Mesodermal cell (in vitro differentiated cells): ENCODE data around the gene VIT.
"Not testable (repeated sequence)": the region's sequence is repeated elsewhere in the genome, so short reads cannot be mapped to it uniquely, and the experiment has no call there.

Experiments used
- H3K27ac ChIP-seq: 2 replicates; pipeline ENCODE4 v1.7.0; 2013; ENCODE audit warnings: mild to moderate bottlenecking, low read depth, low read length, moderate library complexity; ENCODE audit not compliant: severe bottlenecking
- H3K36me3 ChIP-seq: 2 replicates; pipeline ENCODE4 v1.7.1; 2013; ENCODE audit warnings: mild to moderate bottlenecking, low read length, moderate library complexity; ENCODE audit not compliant: control insufficient read depth, insufficient read depth
- H3K4me1 ChIP-seq: one replicate; pipeline ENCODE4 v1.7.1; 2013; ENCODE audit warnings: mild to moderate bottlenecking, low read length; ENCODE audit not compliant: insufficient read depth, control insufficient read depth, poor library complexity, severe bottlenecking
- H3K4me3 ChIP-seq: 2 replicates; pipeline ENCODE4 v1.7.0; 2013; ENCODE audit warnings: low read length, control low read depth, mild to moderate bottlenecking; ENCODE audit not compliant: insufficient read depth, poor library complexity, severe bottlenecking; ENCODE audit errors: extremely low read depth
- H3K9me3 ChIP-seq: 2 replicates; pipeline ENCODE4 v1.7.1; 2013; ENCODE audit warnings: mild to moderate bottlenecking, low read length, moderate library complexity; ENCODE audit not compliant: control insufficient read depth
- whole genome bisulfite sequencing, 2 experiments: methylation state at CpG; one replicate each; pipeline ENCODE4 v1.1.5; 2013; ENCODE audit warnings: missing lambda C conversion rate in 2 of 2; ENCODE audit not compliant: insufficient coverage in 2 of 2; 5-methylcytosine and 5-hydroxymethylcytosine counted together

The VIT gene

GRCh38 chr2:36823862-36824261 is 127.4 kb downstream of the VIT start:
- Histone ChIP-seq H3K36me3 (no peaks in the 10 kb centered on the region), H3K4me1 (no peaks in the 10 kb centered on the region), H3K9me3 (no peaks in the 10 kb centered on the region), H3K4me3 (no peak overlapping the region), H3K27ac (no peak overlapping the region)
- WGBS, 2 experiments = 84 to 92% methylated on average over 8 to 9 of the region's 10 CpGs

- no peak overlapping the region for H3K4me3 ChIP-seq
- no peaks in the 10 kb centered on the region for H3K4me1 ChIP-seq
- H3K27ac ChIP-seq = no peak overlapping the region
- H3K9me3 ChIP-seq = no peaks in the 10 kb centered on the region
- H3K36me3 ChIP-seq = no peaks in the 10 kb centered on the region
- WGBS, 2 experiments = 54 to 67% methylated on average over 5 of the region's 7 CpGs
These were observed 127.8 kb downstream of the VIT start for GRCh38 chr2:36824273-36824672.

DNA sequence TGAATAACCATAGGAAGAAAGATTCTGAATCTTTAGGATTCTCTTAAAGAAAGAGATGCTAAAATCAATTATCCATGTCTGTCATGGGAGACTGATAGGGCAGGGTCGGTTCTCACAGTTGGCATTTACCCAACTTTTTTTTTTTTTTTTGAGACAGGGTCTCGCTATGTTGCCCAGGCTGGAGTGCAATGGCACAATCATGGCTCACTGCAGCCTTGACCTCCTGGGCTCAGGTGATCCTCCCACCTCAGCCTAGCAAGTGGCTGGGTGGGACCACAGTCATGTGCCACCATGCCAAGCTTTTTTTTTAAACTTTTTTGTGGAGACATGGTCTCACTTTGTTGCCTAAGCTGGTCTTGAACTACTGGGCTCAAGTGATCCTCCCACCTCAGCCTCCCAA is 128.2 kb downstream of the VIT start:
- H3K4me1 ChIP-seq, H3K4me3 ChIP-seq, H3K36me3 ChIP-seq, H3K9me3 ChIP-seq, H3K27ac ChIP-seq: not testable (repeated sequence)
- 92 to 100% methylated on average over 2 of the region's 2 CpGs for WGBS, 2 experiments

- Histone ChIP-seq H3K27ac (no peak overlapping the region), H3K4me1 (no peaks in the 10 kb centered on the region), H3K9me3 (no peaks in the 10 kb centered on the region), H3K36me3 (no peaks in the 10 kb centered on the region), H3K4me3 (no peak overlapping the region)
- 67 to 86% methylated on average over 1 of the region's 1 CpG for WGBS, 2 experiments
These were observed 134.7 kb downstream of the VIT start for GRCh38 chr2:36831185-36831584.

- no peak overlapping the region for H3K4me3 ChIP-seq
- no peak overlapping the region for H3K27ac ChIP-seq
- no peaks in the 10 kb centered on the region for H3K4me1 ChIP-seq
- no peaks in the 10 kb centered on the region for H3K9me3 ChIP-seq
- no peaks in the 10 kb centered on the region for H3K36me3 ChIP-seq
- WGBS, 2 experiments = 83 to 100% methylated on average over 1 of the region's 2 CpGs
These were observed 137.7 kb downstream of the VIT start for GRCh38 chr2:36834203-36834602.

GRCh38 chr2:36834731-36835524 is 138.4 kb downstream of the VIT start:
- no CpG with 5 or more reads among the region's 5 CpGs for WGBS, 2 experiments
- no peak overlapping the region for H3K27ac ChIP-seq
- no peaks in the 10 kb centered on the region for H3K9me3 ChIP-seq

GRCh38 chr2:36839976-36840617 is 143.6 kb downstream of the VIT start:
- Histone ChIP-seq H3K4me1 (no peaks in the 10 kb centered on the region), H3K27ac (no peak overlapping the region), H3K9me3 (no peaks in the 10 kb centered on the region), H3K4me3 (no peak overlapping the region), H3K36me3 (no peaks in the 10 kb centered on the region)
- 89 to 95% methylated on average over 4 of the region's 4 CpGs for WGBS, 2 experiments

More at GRCh38 chr2:36834731-36835524, 138.4 kb downstream of the VIT start:
- Histone ChIP-seq H3K36me3 (no peaks in the 10 kb centered on the region), H3K4me3 (no peak overlapping the region), H3K4me1 (no peaks in the 10 kb centered on the region)

- H3K4me3 ChIP-seq = no peak overlapping the region
- H3K9me3 ChIP-seq = no peaks in the 10 kb centered on the region
- H3K4me1 ChIP-seq = no peaks in the 10 kb centered on the region
- peaks cover 7% of the 10 kb centered on the region for H3K36me3 ChIP-seq
- no peak overlapping the region for H3K27ac ChIP-seq
These were observed 147.3 kb downstream of the VIT start for GRCh38 chr2:36843838-36844237.

GRCh38 chr2:36849265-36849664 is 152.8 kb downstream of the VIT start:
- Histone ChIP-seq H3K4me3 (no peak overlapping the region), H3K27ac (no peak overlapping the region), H3K4me1 (no peaks in the 10 kb centered on the region), H3K36me3 (peaks cover 27% of the 10 kb centered on the region), H3K9me3 (no peaks in the 10 kb centered on the region)
- 93% methylated on average over 3 to 5 of the region's 8 CpGs for WGBS, 2 experiments

DNA sequence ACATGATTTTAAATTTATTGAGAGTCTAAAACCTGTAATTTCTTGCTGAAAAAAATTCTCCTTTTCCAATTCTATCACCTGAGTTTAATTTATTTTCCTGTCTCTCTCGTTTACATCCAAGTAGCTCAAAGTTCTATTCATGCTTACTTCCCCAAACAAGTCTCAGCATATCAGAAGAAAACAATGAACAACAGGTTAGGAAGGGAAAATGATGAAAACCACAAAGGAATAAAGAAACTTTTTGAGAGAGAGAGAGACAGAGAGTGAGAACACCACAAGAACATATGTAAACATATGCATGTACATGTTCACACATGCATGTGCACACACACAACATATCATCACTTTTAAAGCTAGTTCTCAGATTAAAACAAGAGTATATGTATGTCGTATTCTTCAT is 157.7 kb downstream of the VIT start:
- Histone ChIP-seq H3K4me3 (no peak overlapping the region), H3K4me1 (no peaks in the 10 kb centered on the region), H3K9me3 (no peaks in the 10 kb centered on the region), H3K36me3 (peaks cover 48% of the 10 kb centered on the region), H3K27ac (no peak overlapping the region)
- WGBS, 2 experiments = no CpG with 5 or more reads among the region's 2 CpGs

DNA sequence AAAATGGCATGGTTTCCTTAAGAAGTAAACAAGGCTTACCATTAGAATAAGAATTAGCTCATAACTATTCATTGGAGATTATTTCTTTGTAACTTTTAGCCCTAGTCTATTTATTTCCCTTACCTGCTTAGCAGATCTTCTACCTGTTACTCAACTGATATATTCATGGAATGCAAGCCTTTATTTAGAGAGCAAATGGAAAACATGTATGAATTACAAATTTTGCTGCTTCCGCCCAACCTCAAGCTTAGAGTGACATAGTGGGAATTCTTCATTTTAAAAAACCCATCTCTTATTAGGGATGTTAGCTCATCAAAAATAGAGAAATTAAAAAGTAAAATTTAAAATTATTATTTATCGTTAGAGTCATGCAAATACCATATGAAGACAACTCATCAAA is 158.9 kb downstream of the VIT start:
- no peaks in the 10 kb centered on the region for H3K9me3 ChIP-seq
- no peaks in the 10 kb centered on the region for H3K4me1 ChIP-seq
- no peak overlapping the region for H3K4me3 ChIP-seq
- H3K27ac ChIP-seq = no peak overlapping the region
- no CpG with 5 or more reads among the region's 2 CpGs for WGBS, 2 experiments
- H3K36me3 ChIP-seq = peaks cover 40% of the 10 kb centered on the region
